B cell (primary cell): Measurements from ENCODE around the gene ARPC4. TPM values are rescaled to one million over a fixed set of nuclear protein-coding genes. Genes with fewer than 3 reads are reported as not detected.

Source experiments
- ATAC-seq: fragments of 200-7000 bp; cut with Tn5 transposase; one replicate; pipeline ENCODE4 v1.10.0; 2021; ENCODE audit warnings: low read depth, mild to moderate bottlenecking, moderate number of reproducible peaks, moderate library complexity
- CTCF ChIA-PET: fragments of 350-600 bp; sonication (Branson Sonifier 250); formaldehyde crosslinking; loops from one replicate; lab custom pipeline; 2021; ENCODE audit warnings: antibody characterized with exemption, inconsistent platforms; lab: Charles Lee
- POLR2A ChIA-PET: fragments of 350-600 bp; sonication (Branson Sonifier 250); formaldehyde crosslinking; loops from one replicate; lab custom pipeline; 2021; ENCODE audit warnings: antibody characterized with exemption; lab: Charles Lee
- DNase-seq: peaks from one replicate; pipeline ENCODE4 v3.0.0; 2013
- H2AFZ ChIP-seq: 2 replicates; pipeline ENCODE4 v1.6.1; 2012; ENCODE audit warnings: mild to moderate bottlenecking, low read depth, low read length; ENCODE audit not compliant: insufficient read depth, poor library complexity, severe bottlenecking
- H3K27ac ChIP-seq, 2 donors: 1 replicate in 1 of 2; 2 replicates in 1 of 2; pipeline ENCODE4 v1.5.1; 2012 to 2013; ENCODE audit warnings: low read length in 2 of 2, mild to moderate bottlenecking in 2 of 2, moderate library complexity in 1 of 2
- H3K27me3 ChIP-seq, 4 experiments: fragments of 200-600 bp in 1 of 4; sonication (generic) in 1 of 4; replicated peaks in 1 of 4; 1 replicate in 2 of 4; 2 replicates in 2 of 4; pipeline versions ENCODE4 v1.6.1 to v1.7.0; 2013 to 2016; ENCODE audit warnings: low read length in 3 of 4, mild to moderate bottlenecking in 2 of 4, mixed read lengths in 1 of 4, moderate library complexity in 1 of 4; ENCODE audit not compliant: insufficient read depth in 4 of 4, control insufficient read depth in 3 of 4; ENCODE audit errors: control extremely low read depth in 1 of 4
- H3K36me3 ChIP-seq, 2 experiments: replicated peaks in 1 of 2; 1 replicate in 1 of 2; 2 replicates in 1 of 2; pipeline versions ENCODE4 v1.6.1 to v1.7.1; 2013; ENCODE audit warnings: low read length in 1 of 2; ENCODE audit not compliant: insufficient read depth in 2 of 2, control insufficient read depth in 1 of 2; ENCODE audit errors: control extremely low read depth in 1 of 2, extremely low read depth in 1 of 2
- H3K4me1 ChIP-seq, 2 donors: fragments of 200-600 bp in 1 of 2; sonication (generic) in 1 of 2; 1 replicate in 1 of 2; 2 replicates in 1 of 2; pipeline versions ENCODE4 v1.5.1 to v1.6.1; 2013 to 2017; ENCODE audit warnings: low read length in 2 of 2; ENCODE audit not compliant: control insufficient read depth in 2 of 2, insufficient read depth in 2 of 2
- H3K4me2 ChIP-seq: replicated peaks from 2 replicates; pipeline ENCODE3; 2012; ENCODE audit warnings: mild to moderate bottlenecking, low read depth, low read length; ENCODE audit not compliant: poor library complexity, severe bottlenecking
- H3K4me3 ChIP-seq, 5 experiments: fragments of 200-600 bp in 1 of 5; sonication (generic) in 1 of 5; 1 replicate in 3 of 5; 2 replicates in 2 of 5; pipeline versions ENCODE4 v1.5.1 to v1.7.0; 2011 to 2016; ENCODE audit warnings: low read length in 4 of 5, mild to moderate bottlenecking in 4 of 5, low read depth in 2 of 5, control low read depth in 1 of 5, moderate library complexity in 1 of 5; ENCODE audit not compliant: insufficient read depth in 1 of 5; ENCODE audit errors: control extremely low read depth in 1 of 5, extremely low read depth in 1 of 5
- H3K79me2 ChIP-seq: fragments of 200-600 bp; sonication (generic); one replicate; pipeline ENCODE4 v1.6.0; 2016; ENCODE audit warnings: low read length; ENCODE audit not compliant: control insufficient read depth, insufficient read depth
- H3K9ac ChIP-seq: fragments of 200-600 bp; sonication (generic); 2 replicates; pipeline ENCODE4 v1.6.1; 2017; ENCODE audit warnings: mild to moderate bottlenecking, low read length, moderate library complexity
- H3K9me3 ChIP-seq, 3 donors: one replicate each; pipeline versions ENCODE4 v1.6.1 to v1.7.1; 2013; ENCODE audit warnings: low read length in 2 of 3; ENCODE audit not compliant: control insufficient read depth in 2 of 3, insufficient read depth in 1 of 3; ENCODE audit errors: control extremely low read depth in 1 of 3
- H4K20me1 ChIP-seq: 2 replicates; pipeline ENCODE4 v1.6.0; 2012; ENCODE audit warnings: mild to moderate bottlenecking, low read length; ENCODE audit not compliant: insufficient read depth, control insufficient read depth, poor library complexity, severe bottlenecking
- H3K27ac Mint-ChIP-seq: one replicate; pipeline ENCODE4 v1.8.0; 2021; ENCODE audit warnings: mixed read lengths
- H3K27me3 Mint-ChIP-seq: one replicate; pipeline ENCODE4 v1.8.0; 2021; ENCODE audit warnings: mixed read lengths
- H3K4me1 Mint-ChIP-seq: one replicate; pipeline ENCODE4 v1.8.0; 2021; ENCODE audit warnings: mixed read lengths
- H3K4me3 Mint-ChIP-seq: one replicate; pipeline ENCODE4 v1.8.0; 2021; ENCODE audit warnings: mixed read lengths
- H3K9me3 Mint-ChIP-seq: one replicate; pipeline ENCODE4 v1.8.0; 2022; ENCODE audit warnings: mixed read lengths; ENCODE audit not compliant: insufficient read depth
- EZH2 ChIP-seq: IDR thresholded peaks from 2 replicates; pipeline ENCODE4 v1.6.1; 2012; ENCODE audit warnings: borderline replicate concordance, low read depth, mild to moderate bottlenecking, moderate library complexity, low read length; ENCODE audit not compliant: insufficient read depth, poor library complexity, severe bottlenecking
- WGBS: methylation state at CpG from one replicate; pipeline ENCODE4 v1.1.5; 2013; ENCODE audit warnings: missing lambda C conversion rate; ENCODE audit not compliant: insufficient coverage; 5-methylcytosine and 5-hydroxymethylcytosine counted together
- intact Hi-C: fragments of 100-400 bp; cut with micrococcal nuclease; formaldehyde crosslinking; loops from one replicate; pipeline ENCODE4 v1.10.0; 2022
- polyA plus RNA-seq: library from polyadenylated mRNA; depleted of rRNA; stranded (reverse); fragments of >200 nt; gene quantifications from 2 replicates; pipeline ENCODE4 v1.2.3, GENCODE V29; 2012
- total RNA-seq, 2 donors: library from RNA; stranded (reverse); fragments of 120-200 nt in 1 of 2; gene quantifications; 1 replicate in 1 of 2; 2 replicates in 1 of 2; pipeline versions ENCODE4 v1.2.3 to v1.2.4, GENCODE V29; 2013 to 2022
- TF ChIP-seq, protein P1 (sequence below): fragments of 200-600 bp; IDR thresholded peaks from one replicate; pipeline ENCODE4 v1.8.0; 2022; ENCODE audit warnings: antibody characterized with exemption, mild to moderate bottlenecking

ARPC4 gene
- total and polyA plus RNA-seq, 2 donors (not counting 1 experiment from before 2014, with no cell fraction given) = 110 to 174 TPM

DNA sequence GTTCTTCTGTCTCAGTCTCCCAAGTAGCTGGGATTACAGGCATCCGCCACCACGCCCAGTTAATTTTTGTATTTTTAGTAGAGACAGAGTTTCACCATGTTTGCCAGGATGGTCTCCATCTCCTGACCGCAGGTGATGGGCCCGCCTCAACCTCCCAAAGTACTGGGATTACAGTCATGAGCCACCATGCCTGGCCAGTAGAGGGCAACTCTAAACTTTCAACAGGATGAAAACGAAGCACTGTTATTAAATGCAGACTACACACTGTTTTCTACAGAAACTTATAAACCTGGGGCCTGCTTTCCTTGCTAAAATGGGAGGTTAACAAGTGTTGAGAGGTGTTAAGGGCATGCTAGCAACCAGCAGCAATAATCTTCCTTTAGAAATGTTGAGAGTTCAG, 7.6 kb downstream of the ARPC4 start:
- H3K27ac Mint-ChIP-seq = no peak overlapping the region
- Histone ChIP-seq H3K36me3 (peaks cover 17 to 76% of the 10 kb centered on the region in 2 experiments), H4K20me1 (peaks cover 84% of the 10 kb centered on the region), H3K4me2 (no peak overlapping the region), H3K4me1 (peaks cover 20 to 23% of the 10 kb centered on the region in 2 donors), H3K4me3 (no peak overlapping the region), H3K9ac (no peak overlapping the region), H3K9me3 (no peaks in the 10 kb centered on the region), H3K27me3 (no peaks in the 10 kb centered on the region), H3K27ac (no peak overlapping the region), H3K79me2 (peaks cover 74% of the 10 kb centered on the region), H2AFZ (no peak overlapping the region)
- ChIA-PET CTCF (no interaction called here), POLR2A (no interaction called here)
- H3K9me3 Mint-ChIP-seq = no peaks in the 10 kb centered on the region
- peaks cover 22% of the 10 kb centered on the region for H3K4me1 Mint-ChIP-seq
- no peaks in the 10 kb centered on the region for H3K27me3 Mint-ChIP-seq
- ATAC-seq = no peak
- DNase-seq = no peak
- no peak overlapping the region for H3K4me3 Mint-ChIP-seq
- TF ChIP-seq EZH2 = no peak
- TF ChIP-seq, protein P1, sequence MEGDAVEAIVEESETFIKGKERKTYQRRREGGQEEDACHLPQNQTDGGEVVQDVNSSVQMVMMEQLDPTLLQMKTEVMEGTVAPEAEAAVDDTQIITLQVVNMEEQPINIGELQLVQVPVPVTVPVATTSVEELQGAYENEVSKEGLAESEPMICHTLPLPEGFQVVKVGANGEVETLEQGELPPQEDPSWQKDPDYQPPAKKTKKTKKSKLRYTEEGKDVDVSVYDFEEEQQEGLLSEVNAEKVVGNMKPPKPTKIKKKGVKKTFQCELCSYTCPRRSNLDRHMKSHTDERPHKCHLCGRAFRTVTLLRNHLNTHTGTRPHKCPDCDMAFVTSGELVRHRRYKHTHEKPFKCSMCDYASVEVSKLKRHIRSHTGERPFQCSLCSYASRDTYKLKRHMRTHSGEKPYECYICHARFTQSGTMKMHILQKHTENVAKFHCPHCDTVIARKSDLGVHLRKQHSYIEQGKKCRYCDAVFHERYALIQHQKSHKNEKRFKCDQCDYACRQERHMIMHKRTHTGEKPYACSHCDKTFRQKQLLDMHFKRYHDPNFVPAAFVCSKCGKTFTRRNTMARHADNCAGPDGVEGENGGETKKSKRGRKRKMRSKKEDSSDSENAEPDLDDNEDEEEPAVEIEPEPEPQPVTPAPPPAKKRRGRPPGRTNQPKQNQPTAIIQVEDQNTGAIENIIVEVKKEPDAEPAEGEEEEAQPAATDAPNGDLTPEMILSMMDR = no peak
- intact Hi-C loops = no loop called here
- 100% methylated on average over 4 of the region's 5 CpGs for WGBS

DNA sequence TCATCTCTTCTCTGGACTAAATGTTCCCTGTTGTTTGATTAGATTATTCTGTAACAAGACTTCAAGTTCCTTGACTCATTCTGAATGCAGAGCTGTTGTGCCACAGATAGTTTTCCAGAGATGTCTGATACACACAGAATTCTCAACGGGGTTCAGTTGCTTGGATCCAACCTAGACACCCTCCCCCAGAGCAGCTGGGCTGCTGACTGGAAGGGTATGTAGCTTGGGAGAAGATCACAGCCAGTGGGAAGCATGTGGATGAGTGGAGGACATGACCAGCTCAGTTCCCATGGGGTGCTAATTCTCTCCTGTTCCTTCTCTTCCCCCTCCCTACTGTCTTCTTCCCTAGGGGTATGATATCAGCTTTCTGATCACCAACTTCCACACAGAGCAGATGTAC, 10.6 kb downstream of the ARPC4 start:
- no peak overlapping the region for H3K9ac ChIP-seq
- DNase-seq (no peak), ATAC-seq (no peak)
- no peaks in the 10 kb centered on the region for H3K9me3 ChIP-seq
- no CpG with 5 or more reads among the region's 1 CpG for WGBS
- ChIA-PET CTCF (interaction anchor here (0.9 kb wide), 1 partner anchor 22 kb away, joined by 3 read pairs; no protein-coding TSS in a partner anchor), POLR2A (no interaction called here)
- H3K4me2 ChIP-seq = no peak overlapping the region
- H3K4me3 ChIP-seq = no peak overlapping the region
- H3K27ac ChIP-seq = peak overlapping the region in 1 of 2 donors; percentile 13
- Mint-ChIP-seq H3K27me3 (no peaks in the 10 kb centered on the region), H3K4me1 (peaks cover 9% of the 10 kb centered on the region), H3K9me3 (no peaks in the 10 kb centered on the region), H3K27ac (peak overlapping the region; percentile 27), H3K4me3 (no peak overlapping the region)
- intact Hi-C loops = no loop called here
- peaks cover 51% of the 10 kb centered on the region for H3K79me2 ChIP-seq
- no peak for TF ChIP-seq EZH2
- TF ChIP-seq, protein P1 = no peak
- H3K4me1 ChIP-seq = peaks cover 8 to 9% of the 10 kb centered on the region in 2 donors
- H3K27me3 ChIP-seq = no peaks in the 10 kb centered on the region
- peaks cover 1 to 73% of the 10 kb centered on the region in 2 experiments for H3K36me3 ChIP-seq
- no peak overlapping the region for H2AFZ ChIP-seq
- H4K20me1 ChIP-seq = peaks cover 56% of the 10 kb centered on the region
